ENCODE measurements around the gene SPAG9.
A peak's percentile ranks its signal among the peaks of the same experiment; 100 is the strongest.
"Not testable (repeated sequence)": the region's sequence is repeated elsewhere in the genome, so short reads cannot be mapped to it uniquely, and the experiment has no call there.

The SPAG9 gene

GRCh38 chr17:50944054-50944901 lies 176.4 kb downstream of the SPAG9 start (continued):
- no peak for TF ChIP-seq ZNF350 (tag by site-specific recombination; IDR thresholded peaks at IDR 0.05)
- TF ChIP-seq ZNF792 (tag by site-specific recombination; IDR thresholded peaks at IDR 0.05): no peak
- no peak for TF ChIP-seq ZNF660 (tag by site-specific recombination; IDR thresholded peaks at IDR 0.05)
- no peak for TF ChIP-seq ZNF768 (tag by site-specific recombination; IDR thresholded peaks at IDR 0.05)
- TF ChIP-seq ZNF2 (tag by site-specific recombination; IDR thresholded peaks at IDR 0.05): 0 out of 2 replicates have a peak, but pooled peaks have one; percentile 43
- TF ChIP-seq INSM2 (tag by site-specific recombination; IDR thresholded peaks at IDR 0.05): no peak
- peak; percentile 86 for TF ChIP-seq KLF17 (tag by site-specific recombination; IDR thresholded peaks at IDR 0.05)

GRCh38 chr17:50943575-50943933 lies 177.1 kb downstream of the SPAG9 start:
- ChIA-PET CTCF (interaction anchor here (0.7 kb wide), 1 partner anchor 9 kb away, joined by 3 read pairs; no protein-coding TSS in a partner anchor), POLR2A (interaction anchor here (1.0 to 3.4 kb wide), 3 partner anchors 10 to 77 kb away, joined by 3 to 50 read pairs (median 9); partner anchors contain the start of gene TOB1)
- H3K9me3 ChIP-seq (ENCODE audit: control insufficient read depth, insufficient read depth, low read depth, low read length): no peaks in the 10 kb centered on the region
- H3K27ac ChIP-seq (ENCODE audit: extremely low read depth, low read depth, low read length): peak overlapping the region; percentile 71
- H3K4me1 ChIP-seq (ENCODE audit: control insufficient read depth, insufficient read depth, low read length): peaks cover 8% of the 10 kb centered on the region
- TF ChIP-seq ZNF426 (tag by site-specific recombination; IDR thresholded peaks at IDR 0.05): no peak
- TF ChIP-seq SCRT2 (tag by site-specific recombination; IDR thresholded peaks at IDR 0.05): no peak
- TF ChIP-seq ELK4 (IDR thresholded peaks at IDR 0.05; ENCODE audit: borderline replicate concordance, low read depth, low read length): no peak
- TF ChIP-seq ZNF76 (tag by site-specific recombination; IDR thresholded peaks at IDR 0.05; ENCODE audit: borderline replicate concordance, low read depth): no peak
- TF ChIP-seq ZNF174 (tag by site-specific recombination; IDR thresholded peaks at IDR 0.05): no peak
- no peak for TF ChIP-seq RBAK (tag by site-specific recombination; IDR thresholded peaks at IDR 0.05)
- TF ChIP-seq ZNF16 (tag by site-specific recombination; IDR thresholded peaks at IDR 0.05; ENCODE audit: low read depth): no peak
- TF ChIP-seq ZNF768 (tag by site-specific recombination; IDR thresholded peaks at IDR 0.05): no peak
- TF ChIP-seq ZNF214 (tag by site-specific recombination; IDR thresholded peaks at IDR 0.05; ENCODE audit: borderline replicate concordance): no peak
- no peak for TF ChIP-seq ZNF777 (tag by site-specific recombination; IDR thresholded peaks at IDR 0.05; ENCODE audit: borderline replicate concordance)
- TF ChIP-seq ZNF701 (tag by site-specific recombination; IDR thresholded peaks at IDR 0.05): no peak
- TF ChIP-seq ZNF610 (tag by site-specific recombination; IDR thresholded peaks at IDR 0.05; ENCODE audit: borderline replicate concordance): no peak
- TF ChIP-seq KLF7 (tag by site-specific recombination; IDR thresholded peaks at IDR 0.05; ENCODE audit: borderline replicate concordance): no peak
- TF ChIP-seq PRDM10 (tag by site-specific recombination; IDR thresholded peaks at IDR 0.05): no peak
- H3K36me3 ChIP-seq (ENCODE audit: control insufficient read depth in 2 of 2, insufficient read depth in 1 of 2, low read length in 2 of 2): no peaks in the 10 kb centered on the region
- H3K4me3 ChIP-seq (ENCODE audit: low read depth, low read length): no peak overlapping the region

GRCh38 chr17:50941676-50942048 lies 179.0 kb downstream of the SPAG9 start:
- H3K4me3 ChIP-seq (ENCODE audit: low read depth, low read length); H3K27ac ChIP-seq (ENCODE audit: extremely low read depth, low read depth, low read length); H3K9me3 ChIP-seq (ENCODE audit: control insufficient read depth, insufficient read depth, low read depth, low read length); H3K36me3 ChIP-seq (ENCODE audit: control insufficient read depth in 2 of 2, insufficient read depth in 1 of 2, low read length in 2 of 2); H3K4me1 ChIP-seq (ENCODE audit: control insufficient read depth, insufficient read depth, low read length): not testable (repeated sequence)
- ChIA-PET CTCF (interaction anchor here (1.0 to 1.7 kb wide), 3 partner anchors 14 to 90 kb away, joined by 4 to 5 read pairs (median 5); no protein-coding TSS in a partner anchor), POLR2A (interaction anchor here (5.6 kb wide), 1 partner anchor 76 kb away, joined by 39 read pairs; the partner anchor contains the start of gene TOB1)
